Nephron progenitor cell (in vitro differentiated cells): ENCODE measurements around the gene S100A5.

Source experiments
- DNase-seq: peaks from one replicate; pipeline ENCODE4 v3.0.0; 2021
- H3K27ac Mint-ChIP-seq: 2 replicates; pipeline ENCODE4 v1.8.0; 2021; ENCODE audit warnings: mild to moderate bottlenecking, moderate library complexity, mixed read lengths
- H3K27me3 Mint-ChIP-seq: 2 replicates; pipeline ENCODE4 v1.8.0; 2021; ENCODE audit warnings: mild to moderate bottlenecking, low read depth, mixed read lengths; ENCODE audit not compliant: poor library complexity
- H3K36me3 Mint-ChIP-seq: 2 replicates; pipeline ENCODE4 v1.8.0; 2021; ENCODE audit warnings: low read depth, mixed read lengths
- H3K4me1 Mint-ChIP-seq: 2 replicates; pipeline ENCODE4 v1.8.0; 2021; ENCODE audit warnings: mixed read lengths
- H3K4me3 Mint-ChIP-seq: 2 replicates; pipeline ENCODE4 v1.8.0; 2021; ENCODE audit warnings: mild to moderate bottlenecking, moderate library complexity, mixed read lengths
- H3K9me3 Mint-ChIP-seq: 2 replicates; pipeline ENCODE4 v1.8.0; 2021; ENCODE audit warnings: mild to moderate bottlenecking, moderate library complexity, mixed read lengths
- TF ChIP-seq, protein P1 (sequence below): fragments of 200-600 bp; sonication (generic); IDR thresholded peaks from 2 replicates; pipeline ENCODE4 v1.5.0; 2021; ENCODE audit warnings: antibody characterized with exemption

Gene S100A5

DNA sequence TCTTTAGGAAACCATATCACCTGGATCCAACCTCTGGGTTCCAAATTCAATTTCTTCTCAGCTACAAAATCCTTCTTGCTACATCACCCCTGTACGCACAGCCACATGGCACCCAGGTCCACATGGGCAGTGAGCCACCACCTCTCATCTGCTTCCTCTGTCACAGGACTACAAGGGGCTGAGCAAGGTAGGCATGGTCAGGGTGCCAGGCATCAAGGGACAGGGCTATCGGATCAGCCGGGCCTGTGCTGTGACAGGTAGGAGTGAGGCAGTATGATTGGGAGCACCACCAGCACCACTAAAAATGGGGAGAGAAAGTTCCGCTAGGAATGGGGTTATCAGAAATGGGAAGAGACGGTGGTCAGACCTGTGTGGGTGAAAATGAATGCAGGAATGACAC, 34.3 kb downstream of the S100A5 start:
- no peaks in the 10 kb centered on the region for H3K36me3 Mint-ChIP-seq
- no peak overlapping the region for H3K27ac Mint-ChIP-seq
- H3K9me3 Mint-ChIP-seq, result no peaks in the 10 kb centered on the region
- H3K4me1 Mint-ChIP-seq, result peaks cover 28% of the 10 kb centered on the region
- no peak for DNase-seq
- H3K27me3 Mint-ChIP-seq, result peaks cover 14% of the 10 kb centered on the region
- H3K4me3 Mint-ChIP-seq, result no peak overlapping the region
- TF ChIP-seq, protein P1, sequence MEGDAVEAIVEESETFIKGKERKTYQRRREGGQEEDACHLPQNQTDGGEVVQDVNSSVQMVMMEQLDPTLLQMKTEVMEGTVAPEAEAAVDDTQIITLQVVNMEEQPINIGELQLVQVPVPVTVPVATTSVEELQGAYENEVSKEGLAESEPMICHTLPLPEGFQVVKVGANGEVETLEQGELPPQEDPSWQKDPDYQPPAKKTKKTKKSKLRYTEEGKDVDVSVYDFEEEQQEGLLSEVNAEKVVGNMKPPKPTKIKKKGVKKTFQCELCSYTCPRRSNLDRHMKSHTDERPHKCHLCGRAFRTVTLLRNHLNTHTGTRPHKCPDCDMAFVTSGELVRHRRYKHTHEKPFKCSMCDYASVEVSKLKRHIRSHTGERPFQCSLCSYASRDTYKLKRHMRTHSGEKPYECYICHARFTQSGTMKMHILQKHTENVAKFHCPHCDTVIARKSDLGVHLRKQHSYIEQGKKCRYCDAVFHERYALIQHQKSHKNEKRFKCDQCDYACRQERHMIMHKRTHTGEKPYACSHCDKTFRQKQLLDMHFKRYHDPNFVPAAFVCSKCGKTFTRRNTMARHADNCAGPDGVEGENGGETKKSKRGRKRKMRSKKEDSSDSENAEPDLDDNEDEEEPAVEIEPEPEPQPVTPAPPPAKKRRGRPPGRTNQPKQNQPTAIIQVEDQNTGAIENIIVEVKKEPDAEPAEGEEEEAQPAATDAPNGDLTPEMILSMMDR, result no peak

DNA sequence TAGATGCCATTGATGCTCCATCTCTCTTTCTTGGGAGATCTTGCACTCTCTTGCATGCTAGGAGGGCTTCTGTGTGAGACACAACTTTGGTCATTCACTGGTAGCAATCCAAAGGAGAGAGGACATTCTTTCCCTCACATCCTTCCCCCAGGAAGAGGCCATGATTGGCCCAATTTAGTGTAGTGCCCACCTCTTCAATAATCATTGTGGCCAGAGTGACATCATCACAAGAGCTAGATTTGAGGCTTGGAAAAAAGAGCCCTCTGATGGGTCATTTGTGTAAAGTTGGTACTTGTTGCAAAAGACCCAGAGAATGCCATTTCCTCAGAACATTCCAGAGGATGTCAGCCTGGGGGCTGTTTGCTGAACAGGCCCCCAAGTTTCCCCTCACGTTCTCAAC, 35.2 kb downstream of the S100A5 start:
- TF ChIP-seq, protein P1, result no peak
- H3K4me3 Mint-ChIP-seq, result no peak overlapping the region
- peaks cover 20% of the 10 kb centered on the region for H3K4me1 Mint-ChIP-seq
- H3K36me3 Mint-ChIP-seq, result no peaks in the 10 kb centered on the region
- DNase-seq, result no peak
- no peak overlapping the region for H3K27ac Mint-ChIP-seq
- H3K9me3 Mint-ChIP-seq, result no peaks in the 10 kb centered on the region
- H3K27me3 Mint-ChIP-seq, result peaks cover 17% of the 10 kb centered on the region

DNA sequence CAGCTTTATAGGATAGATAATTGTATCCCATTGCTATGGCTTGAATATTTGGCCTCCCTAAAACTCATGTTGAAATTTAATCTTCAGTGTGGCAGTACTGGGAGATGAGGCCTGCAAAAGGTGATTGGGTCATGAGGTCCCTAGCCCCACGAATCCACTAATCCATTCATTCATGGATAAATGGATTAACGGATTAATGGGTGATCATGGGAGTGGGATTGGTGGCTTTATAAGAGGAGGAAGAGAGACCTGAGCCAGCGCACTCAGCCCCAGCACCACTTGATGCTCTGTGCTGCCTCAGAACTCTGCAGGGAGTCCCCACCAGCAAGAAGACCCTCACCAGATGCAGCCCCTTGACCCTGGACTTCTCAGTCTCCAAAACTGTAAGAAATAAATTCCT, 37.0 kb downstream of the S100A5 start:
- TF ChIP-seq, protein P1, result no peak
- H3K9me3 Mint-ChIP-seq, result no peaks in the 10 kb centered on the region
- H3K36me3 Mint-ChIP-seq, result no peaks in the 10 kb centered on the region
- no peak overlapping the region for H3K27ac Mint-ChIP-seq
- no peak overlapping the region for H3K4me3 Mint-ChIP-seq
- peaks cover 25% of the 10 kb centered on the region for H3K4me1 Mint-ChIP-seq
- DNase-seq, result no peak
- H3K27me3 Mint-ChIP-seq, result peaks cover 24% of the 10 kb centered on the region

DNA sequence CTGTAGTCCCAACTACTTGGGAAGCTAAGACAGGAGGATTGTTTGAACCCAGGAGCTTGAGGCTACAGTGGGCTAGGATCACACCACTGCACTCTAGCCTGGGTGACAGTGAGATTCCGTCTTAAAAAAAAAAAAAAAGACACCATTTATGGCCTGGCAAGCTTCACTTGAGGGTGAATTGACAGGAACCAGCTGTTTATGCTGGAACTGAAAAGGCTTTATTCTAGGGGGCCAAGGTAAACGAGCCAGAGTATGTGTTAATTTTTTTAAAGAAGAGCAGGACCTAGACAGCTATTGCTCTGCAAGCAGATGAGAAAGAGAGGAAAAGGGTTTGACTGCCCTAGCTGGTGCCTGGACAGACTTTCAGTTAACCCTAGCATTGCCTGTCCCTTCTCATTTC, 42.0 kb downstream of the S100A5 start:
- peaks cover 28% of the 10 kb centered on the region for H3K27me3 Mint-ChIP-seq

GRCh38 chr1:153495536-153495935, 45.2 kb downstream of the S100A5 start:
- Mint-ChIP-seq H3K4me3 (peak overlapping the region; percentile 39), H3K27ac (peak overlapping the region; percentile 84), H3K36me3 (no peaks in the 10 kb centered on the region), H3K27me3 (peaks cover 35% of the 10 kb centered on the region), H3K9me3 (no peaks in the 10 kb centered on the region), H3K4me1 (peaks cover 28% of the 10 kb centered on the region)
- no peak for DNase-seq
- TF ChIP-seq, protein P1, result no peak

More for the DNA sequence above, 42.0 kb downstream of the S100A5 start:
- no peak overlapping the region for H3K27ac Mint-ChIP-seq
- H3K9me3 Mint-ChIP-seq, result no peaks in the 10 kb centered on the region
- H3K36me3 Mint-ChIP-seq, result no peaks in the 10 kb centered on the region
- H3K4me1 Mint-ChIP-seq, result peaks cover 18% of the 10 kb centered on the region
- DNase-seq, result no peak
- no peak overlapping the region for H3K4me3 Mint-ChIP-seq
- TF ChIP-seq, protein P1, result no peak

DNA sequence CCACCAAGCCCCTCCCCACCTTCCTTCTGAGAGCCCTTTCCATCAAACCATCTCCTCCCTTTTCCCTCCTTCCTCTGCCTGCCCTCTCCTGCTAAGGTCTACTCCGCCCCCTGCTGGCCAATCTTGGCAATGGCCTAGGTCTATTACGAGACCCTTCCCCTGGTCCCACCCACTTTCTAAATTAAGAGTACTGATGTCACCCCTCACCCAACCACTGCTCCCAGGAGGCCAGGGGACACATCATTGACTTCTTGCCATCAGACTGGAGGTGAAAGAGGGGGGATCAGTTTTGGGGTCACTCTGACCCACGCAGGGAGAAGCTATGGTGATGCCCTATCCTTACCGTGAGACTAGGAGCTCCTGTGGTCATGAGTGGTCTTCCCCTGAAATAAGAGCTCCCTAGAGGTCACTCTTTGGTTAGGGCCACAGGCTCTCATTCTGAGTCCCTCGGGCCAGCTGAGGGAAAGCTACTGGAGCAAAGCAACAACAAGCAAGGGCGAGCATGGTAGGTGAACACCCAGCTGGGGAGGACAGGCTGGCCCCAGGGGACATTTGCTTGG, 45.7 kb downstream of the S100A5 start:
- Mint-ChIP-seq H3K27me3 (peaks cover 32% of the 10 kb centered on the region), H3K27ac (no peak overlapping the region), H3K4me1 (peaks cover 32% of the 10 kb centered on the region), H3K9me3 (no peaks in the 10 kb centered on the region), H3K4me3 (no peak overlapping the region), H3K36me3 (no peaks in the 10 kb centered on the region)
- TF ChIP-seq, protein P1, result peak; percentile 87
- DNase-seq, result peak; percentile 98
